Measurements from ENCODE around the gene ZRANB1.

Gene ZRANB1

DNA sequence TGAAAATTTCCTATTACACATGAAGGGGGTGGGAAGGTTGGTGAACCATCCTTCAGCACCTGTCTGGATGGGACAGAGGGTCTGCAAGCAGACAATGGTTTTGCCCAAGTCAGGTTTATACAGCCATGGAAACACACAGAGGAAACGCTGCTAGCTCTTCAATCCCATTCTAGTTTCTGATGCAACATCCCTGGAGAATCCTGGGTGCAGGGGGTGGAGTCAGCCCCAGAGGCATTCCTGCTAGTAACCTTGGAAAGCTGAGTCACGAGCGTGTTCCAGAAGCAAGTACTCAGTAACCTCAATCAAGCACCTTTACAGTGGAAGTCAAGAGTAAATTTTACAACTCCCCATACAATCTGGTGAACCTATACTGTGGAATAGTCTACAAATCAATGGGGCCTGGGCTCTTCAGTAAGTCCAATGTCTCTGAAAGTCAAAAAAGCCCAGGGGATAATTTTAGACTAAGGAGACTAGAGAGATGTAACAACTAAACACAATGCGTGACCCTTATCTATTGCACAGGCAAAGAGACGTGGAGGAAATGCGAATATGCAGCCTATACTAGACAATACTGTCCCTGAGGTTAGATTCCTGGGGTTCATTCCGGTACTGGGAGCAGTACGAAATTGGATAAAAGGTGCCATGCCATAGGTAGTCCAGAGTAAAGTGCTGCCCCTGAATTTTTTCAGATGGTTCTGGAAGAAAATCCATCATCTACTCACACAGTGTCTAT is 95.4 kb downstream of the ZRANB1 start:
- no peak for DNase-seq (ENCODE audit: low spot score)
